K562 (cell line): ENCODE measurements around the gene TMEM176B. TPM values are rescaled to one million over a fixed set of nuclear protein-coding genes. Genes with fewer than 3 reads are reported as not detected.

Experiments used
- ATAC-seq: fragments of 200-7000 bp; cut with Tn5 transposase; 3 replicates; pipeline ENCODE4 v1.9.1; 2020; ENCODE audit warnings: moderate library complexity
- BruUV-seq: library from RNA; stranded (reverse); fragments of 400-500 nt; replicated peaks from 2 replicates; lab custom pipeline; 2021; lab: Mats Ljungman, UMichigan
- CTCF ChIA-PET: fragments of 300-600 bp; formaldehyde crosslinking; extraction: SDS; loops from one replicate; lab custom pipeline; 2021; ENCODE audit warnings: low intra/inter-chr PET ratio; lab: Yijun Ruan, JAX
- POLR2A ChIA-PET: fragments of 300-600, 350-650 bp; sonication (Branson Sonifier 250); formaldehyde crosslinking; extraction: SDS; loops from one replicate; lab custom pipeline; 2021; ENCODE audit warnings: antibody characterized with exemption, inconsistent platforms; lab: Yijun Ruan, JAX
- DNase-seq, 4 experiments: peaks; one replicate each; pipeline versions ENCODE4 v3.0.0 to v3.0.0-alpha.2; 2011 to 2018; ENCODE audit warnings: low spot score in 3 of 4, mixed read lengths in 3 of 4; ENCODE audit errors: extremely low read depth in 1 of 4
- FAIRE-seq: peaks from 2 replicates; lab custom pipeline; 2011; peaks lifted over from hg19 to GRCh38; lab: Jason Lieb, UNC
- H2AFZ ChIP-seq: 2 replicates; pipeline ENCODE4 v1.6.0; 2011; ENCODE audit warnings: low read depth, low read length, control low read depth, inconsistent platforms
- H3K27ac ChIP-seq: fragments of 200-600 bp; 3 replicates; pipeline ENCODE4 v1.8.0; 2011; ENCODE audit warnings: low read depth, mild to moderate bottlenecking, control low read depth, inconsistent platforms, low read length, moderate library complexity, mixed read lengths; ENCODE audit errors: extremely low read depth
- H3K27me3 ChIP-seq, 2 experiments: fragments of 300-600 bp in 1 of 2; 2 replicates in 1 of 2; 3 replicates in 1 of 2; pipeline versions ENCODE4 v1.6.0 to v1.8.0; 2011; ENCODE audit warnings: inconsistent platforms in 2 of 2, low read length in 2 of 2, mild to moderate bottlenecking in 1 of 2, mixed read lengths in 1 of 2, moderate library complexity in 1 of 2; ENCODE audit not compliant: control insufficient read depth in 2 of 2, insufficient read depth in 2 of 2
- H3K36me3 ChIP-seq: fragments of 300-600 bp; 3 replicates; pipeline ENCODE4 v1.8.0; 2011; ENCODE audit warnings: mild to moderate bottlenecking, low read length, inconsistent platforms; ENCODE audit not compliant: control insufficient read depth, insufficient read depth
- H3K4me1 ChIP-seq, 2 experiments: fragments of 200-600 bp in 1 of 2; replicated peaks in 1 of 2; 2 replicates in 1 of 2; 3 replicates in 1 of 2; pipeline versions ENCODE4 v1.5.1 to v1.8.0; 2011; ENCODE audit warnings: inconsistent platforms in 2 of 2, low read length in 2 of 2, mild to moderate bottlenecking in 1 of 2, mixed read lengths in 1 of 2, moderate library complexity in 1 of 2; ENCODE audit not compliant: control insufficient read depth in 2 of 2, insufficient read depth in 2 of 2
- H3K4me2 ChIP-seq: 2 replicates; pipeline ENCODE4 v1.6.1; 2011; ENCODE audit warnings: low read length, control low read depth, inconsistent platforms, mixed read lengths; ENCODE audit not compliant: insufficient read depth
- H3K4me3 ChIP-seq: fragments of 200-600 bp; sonication (generic), shearing (Covaris generic); 2 replicates; pipeline ENCODE4 v1.5.1; 2016; ENCODE audit warnings: control low read depth, inconsistent platforms
- H3K79me2 ChIP-seq: fragments of 200-600 bp; 3 replicates; pipeline ENCODE4 v1.8.0; 2011; ENCODE audit warnings: low read length, inconsistent platforms; ENCODE audit not compliant: control insufficient read depth, insufficient read depth
- H3K9ac ChIP-seq, 2 experiments: 2 replicates each; pipeline versions ENCODE4 v1.6.0 to v1.6.1; 2011; ENCODE audit warnings: low read depth in 2 of 2, low read length in 2 of 2, control low read depth in 1 of 2, inconsistent platforms in 1 of 2, mild to moderate bottlenecking in 1 of 2, mixed read lengths in 1 of 2; ENCODE audit not compliant: insufficient read depth in 1 of 2
- H3K9me1 ChIP-seq: one replicate; pipeline ENCODE4 v1.6.0; 2011; ENCODE audit warnings: inconsistent platforms, mild to moderate bottlenecking, low read length, moderate library complexity; ENCODE audit not compliant: control insufficient read depth, insufficient read depth
- H3K9me3 ChIP-seq: replicated peaks from 2 replicates; pipeline ENCODE4 v1.5.1; 2011; ENCODE audit warnings: low read depth, low read length, inconsistent platforms; ENCODE audit not compliant: control insufficient read depth, insufficient read depth
- H4K20me1 ChIP-seq: replicated peaks from 2 replicates; pipeline ENCODE4 v1.6.1; 2011; ENCODE audit warnings: low read length, inconsistent platforms, mixed read lengths; ENCODE audit not compliant: control insufficient read depth, insufficient read depth
- FOXA1 ChIP-seq: fragments of 450-650 bp; IDR thresholded peaks from 2 replicates; pipeline ENCODE4 v1.6.1; 2016; ENCODE audit warnings: mild to moderate bottlenecking, borderline replicate concordance
- PCBP1 ChIP-seq: fragments of 200-400 bp; formaldehyde crosslinking; IDR thresholded peaks from 2 replicates; pipeline ENCODE4 v1.6.1; 2018; ENCODE audit warnings: mild to moderate bottlenecking, low read depth, low read length; ENCODE audit not compliant: poor library complexity, severe bottlenecking
- PHB2 ChIP-seq: fragments of 450-650 bp; IDR thresholded peaks from 2 replicates; pipeline ENCODE4 v1.6.1; 2017; ENCODE audit warnings: low read depth
- SOX6 ChIP-seq: fragments of 450-650 bp; IDR thresholded peaks from 2 replicates; pipeline ENCODE4 v1.6.1; 2014; ENCODE audit warnings: mild to moderate bottlenecking
- SRSF7 ChIP-seq: fragments of 200-400 bp; formaldehyde crosslinking; optimal IDR thresholded peaks from 2 replicates; pipeline ENCODE3; 2017; ENCODE audit warnings: mild to moderate bottlenecking, low read depth, low read length
- ZC3H11A ChIP-seq: IDR thresholded peaks from 2 replicates; pipeline ENCODE4 v1.6.1; 2012; ENCODE audit warnings: low read depth, low read length, improper control_type of control experiment
- ZKSCAN8 ChIP-seq: fragments of 200-800 bp; sonication (Bioruptor generic); IDR thresholded peaks from 2 replicates; pipeline ENCODE4 v1.6.1; 2016; ENCODE audit warnings: missing genetic modification characterization, missing compliant biosample characterization
- WGBS: fragments of 100-300 bp; shearing (Covaris generic); methylation state at CpG from one replicate; pipeline ENCODE4 v1.1.6; 2016; ENCODE audit warnings: low coverage, mixed read lengths; ENCODE audit not compliant: insufficient coverage; ENCODE audit errors: missing lambda C conversion rate; 5-methylcytosine and 5-hydroxymethylcytosine counted together
- in situ Hi-C: fragments of 300-500 bp; cut with MboI; formaldehyde crosslinking; loops from 4 replicates; pipeline ENCODE4 v1.15.0; 2018; ENCODE audit warnings: inconsistent platforms, mixed read lengths
- intact Hi-C: fragments of 100-400 bp; cut with micrococcal nuclease; formaldehyde crosslinking; loops from 2 replicates; pipeline ENCODE4 v1.14.2; 2022
- polyA plus RNA-seq, 8 experiments: library from polyadenylated mRNA; depleted of rRNA in 4 of 8; stranded (reverse) in 5 of 8; unstranded in 3 of 8; fragments of >200 nt; fragmentation: Nextera tagmentation in 2 of 8; fragmentation: Illumina TruSeq in 1 of 8; extraction: Ambion mirVana in 2 of 8; extraction: Trizol in 1 of 8; gene quantifications; 2 replicates each; pipeline versions ENCODE4 v1.2.1 to v1.2.3, GENCODE V29; 2011 to 2014; ENCODE audit warnings: inconsistent platforms in 1 of 8, missing spikeins in 1 of 8
- total RNA-seq, 7 experiments: library from RNA; depleted of rRNA in 6 of 7; stranded (reverse); fragments of >200 nt in 6 of 7; fragmentation: Illumina TruSeq in 2 of 7; extraction: Trizol in 2 of 7; gene quantifications; 2 replicates each; pipeline versions ENCODE4 v1.2.1 to v1.2.3, GENCODE V29; 2011 to 2021; ENCODE audit warnings: low replicate concordance in 1 of 7
- TF ChIP-seq, protein P1 (sequence below), 2 experiments: fragments of 150-350 bp in 1 of 2; IDR thresholded peaks; 2 replicates each; pipeline ENCODE4 v1.6.1; 2012 to 2016; ENCODE audit warnings: low read depth in 2 of 2, low read length in 2 of 2, mild to moderate bottlenecking in 1 of 2, moderate library complexity in 1 of 2
- TF ChIP-seq, protein P2 (sequence below), 3 experiments: fragments of 200-800 bp in 1 of 3; sonication (Bioruptor generic) in 1 of 3; sonication (generic) in 1 of 3; formaldehyde crosslinking in 1 of 3; IDR thresholded peaks; 2 replicates each; pipeline versions ENCODE4 v1.6.1 to v1.8.0; 2016 to 2022; ENCODE audit warnings: mild to moderate bottlenecking in 2 of 3, missing compliant biosample characterization in 2 of 3, missing genetic modification characterization in 2 of 3, missing genetic modification reagents in 1 of 3
- TF ChIP-seq, protein P3 (sequence below): fragments of 150-350 bp; IDR thresholded peaks from 2 replicates; pipeline ENCODE4 v1.6.1; 2014; ENCODE audit warnings: low read depth, mild to moderate bottlenecking, low read length, borderline replicate concordance
- TF ChIP-seq, protein P4 (sequence below): fragments of 450-650 bp; formaldehyde crosslinking; IDR thresholded peaks from 2 replicates; pipeline ENCODE4 v1.4.0; 2020; ENCODE audit warnings: mild to moderate bottlenecking, mixed read lengths

The TMEM176B gene
- total and polyA plus RNA-seq, 9 of the 15 experiments (the other 6 are each of a cell fraction or from before 2014, with no cell fraction given): 0.19 to 0.60 TPM; not detected in 7

DNA sequence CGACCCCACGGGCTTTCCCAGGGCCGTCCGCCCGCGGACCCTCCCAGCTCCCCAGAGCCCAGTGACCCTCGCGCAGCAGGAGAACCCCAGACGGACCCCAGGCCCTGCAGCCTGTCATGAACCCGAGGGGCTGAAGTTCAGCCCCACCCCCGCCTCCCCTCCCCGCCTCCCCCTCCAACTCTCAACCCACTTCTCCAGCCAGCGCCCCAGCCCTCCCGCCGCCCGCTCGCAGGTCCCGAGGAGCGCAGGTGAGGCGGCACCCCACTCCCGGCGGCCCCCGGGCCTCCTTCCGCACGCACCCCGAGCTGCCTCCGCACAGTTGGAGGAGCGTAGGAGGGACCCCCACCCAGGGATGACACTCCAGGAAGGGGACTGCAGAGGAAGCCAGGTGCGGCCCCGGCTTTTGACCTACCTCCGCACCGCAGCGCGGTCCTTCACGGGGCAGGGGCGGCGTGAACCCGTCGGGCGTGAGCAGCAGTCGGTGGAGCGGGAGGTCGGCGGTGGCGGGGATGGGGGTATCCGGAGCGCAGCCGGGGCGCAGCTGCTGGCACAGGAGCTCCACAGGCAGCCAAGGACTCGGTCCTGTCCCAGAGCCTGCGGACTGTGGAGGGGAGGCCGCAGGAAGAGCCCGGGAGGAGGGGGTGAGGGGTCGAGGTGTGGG, 547 bp upstream of the TMEM176B start, which contains the start of gene TMEM176A:
Gene TMEM176A (plus strand): TSS at position 189 of the 661 bp plus-strand sequence. CDS start 782 bp downstream, outside the sequence.
- ATAC-seq: no peak
- H3K27me3 ChIP-seq: peaks cover 59 to 73% of the 10 kb centered on the region in 2 experiments
- intact Hi-C loops: no loop called here
- TF ChIP-seq ZKSCAN8 (CRISPR knock-in tag) (no peak), PHB2 (no peak), ZC3H11A (no peak), SOX6 (no peak), FOXA1 (no peak), PCBP1 (peak; percentile 64), SRSF7 (peak; percentile 15)
- TF ChIP-seq, protein P1, sequence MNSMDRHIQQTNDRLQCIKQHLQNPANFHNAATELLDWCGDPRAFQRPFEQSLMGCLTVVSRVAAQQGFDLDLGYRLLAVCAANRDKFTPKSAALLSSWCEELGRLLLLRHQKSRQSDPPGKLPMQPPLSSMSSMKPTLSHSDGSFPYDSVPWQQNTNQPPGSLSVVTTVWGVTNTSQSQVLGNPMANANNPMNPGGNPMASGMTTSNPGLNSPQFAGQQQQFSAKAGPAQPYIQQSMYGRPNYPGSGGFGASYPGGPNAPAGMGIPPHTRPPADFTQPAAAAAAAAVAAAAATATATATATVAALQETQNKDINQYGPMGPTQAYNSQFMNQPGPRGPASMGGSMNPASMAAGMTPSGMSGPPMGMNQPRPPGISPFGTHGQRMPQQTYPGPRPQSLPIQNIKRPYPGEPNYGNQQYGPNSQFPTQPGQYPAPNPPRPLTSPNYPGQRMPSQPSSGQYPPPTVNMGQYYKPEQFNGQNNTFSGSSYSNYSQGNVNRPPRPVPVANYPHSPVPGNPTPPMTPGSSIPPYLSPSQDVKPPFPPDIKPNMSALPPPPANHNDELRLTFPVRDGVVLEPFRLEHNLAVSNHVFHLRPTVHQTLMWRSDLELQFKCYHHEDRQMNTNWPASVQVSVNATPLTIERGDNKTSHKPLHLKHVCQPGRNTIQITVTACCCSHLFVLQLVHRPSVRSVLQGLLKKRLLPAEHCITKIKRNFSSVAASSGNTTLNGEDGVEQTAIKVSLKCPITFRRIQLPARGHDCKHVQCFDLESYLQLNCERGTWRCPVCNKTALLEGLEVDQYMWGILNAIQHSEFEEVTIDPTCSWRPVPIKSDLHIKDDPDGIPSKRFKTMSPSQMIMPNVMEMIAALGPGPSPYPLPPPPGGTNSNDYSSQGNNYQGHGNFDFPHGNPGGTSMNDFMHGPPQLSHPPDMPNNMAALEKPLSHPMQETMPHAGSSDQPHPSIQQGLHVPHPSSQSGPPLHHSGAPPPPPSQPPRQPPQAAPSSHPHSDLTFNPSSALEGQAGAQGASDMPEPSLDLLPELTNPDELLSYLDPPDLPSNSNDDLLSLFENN (IDR thresholded peaks at IDR 0.05; ENCODE audit: low read depth in 2 of 2, low read length in 2 of 2): no peak
- TF ChIP-seq, protein P2, sequence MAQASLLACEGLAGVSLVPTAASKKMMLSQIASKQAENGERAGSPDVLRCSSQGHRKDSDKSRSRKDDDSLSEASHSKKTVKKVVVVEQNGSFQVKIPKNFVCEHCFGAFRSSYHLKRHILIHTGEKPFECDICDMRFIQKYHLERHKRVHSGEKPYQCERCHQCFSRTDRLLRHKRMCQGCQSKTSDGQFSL (CRISPR knock-in tag; IDR thresholded peaks at IDR 0.05): no peak
- TF ChIP-seq, protein P2 (tag; IDR thresholded peaks at IDR 0.05): no peak
- TF ChIP-seq, protein P3, sequence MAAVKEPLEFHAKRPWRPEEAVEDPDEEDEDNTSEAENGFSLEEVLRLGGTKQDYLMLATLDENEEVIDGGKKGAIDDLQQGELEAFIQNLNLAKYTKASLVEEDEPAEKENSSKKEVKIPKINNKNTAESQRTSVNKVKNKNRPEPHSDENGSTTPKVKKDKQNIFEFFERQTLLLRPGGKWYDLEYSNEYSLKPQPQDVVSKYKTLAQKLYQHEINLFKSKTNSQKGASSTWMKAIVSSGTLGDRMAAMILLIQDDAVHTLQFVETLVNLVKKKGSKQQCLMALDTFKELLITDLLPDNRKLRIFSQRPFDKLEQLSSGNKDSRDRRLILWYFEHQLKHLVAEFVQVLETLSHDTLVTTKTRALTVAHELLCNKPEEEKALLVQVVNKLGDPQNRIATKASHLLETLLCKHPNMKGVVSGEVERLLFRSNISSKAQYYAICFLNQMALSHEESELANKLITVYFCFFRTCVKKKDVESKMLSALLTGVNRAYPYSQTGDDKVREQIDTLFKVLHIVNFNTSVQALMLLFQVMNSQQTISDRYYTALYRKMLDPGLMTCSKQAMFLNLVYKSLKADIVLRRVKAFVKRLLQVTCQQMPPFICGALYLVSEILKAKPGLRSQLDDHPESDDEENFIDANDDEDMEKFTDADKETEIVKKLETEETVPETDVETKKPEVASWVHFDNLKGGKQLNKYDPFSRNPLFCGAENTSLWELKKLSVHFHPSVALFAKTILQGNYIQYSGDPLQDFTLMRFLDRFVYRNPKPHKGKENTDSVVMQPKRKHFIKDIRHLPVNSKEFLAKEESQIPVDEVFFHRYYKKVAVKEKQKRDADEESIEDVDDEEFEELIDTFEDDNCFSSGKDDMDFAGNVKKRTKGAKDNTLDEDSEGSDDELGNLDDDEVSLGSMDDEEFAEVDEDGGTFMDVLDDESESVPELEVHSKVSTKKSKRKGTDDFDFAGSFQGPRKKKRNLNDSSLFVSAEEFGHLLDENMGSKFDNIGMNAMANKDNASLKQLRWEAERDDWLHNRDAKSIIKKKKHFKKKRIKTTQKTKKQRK: no peak
- TF ChIP-seq, protein P4, sequence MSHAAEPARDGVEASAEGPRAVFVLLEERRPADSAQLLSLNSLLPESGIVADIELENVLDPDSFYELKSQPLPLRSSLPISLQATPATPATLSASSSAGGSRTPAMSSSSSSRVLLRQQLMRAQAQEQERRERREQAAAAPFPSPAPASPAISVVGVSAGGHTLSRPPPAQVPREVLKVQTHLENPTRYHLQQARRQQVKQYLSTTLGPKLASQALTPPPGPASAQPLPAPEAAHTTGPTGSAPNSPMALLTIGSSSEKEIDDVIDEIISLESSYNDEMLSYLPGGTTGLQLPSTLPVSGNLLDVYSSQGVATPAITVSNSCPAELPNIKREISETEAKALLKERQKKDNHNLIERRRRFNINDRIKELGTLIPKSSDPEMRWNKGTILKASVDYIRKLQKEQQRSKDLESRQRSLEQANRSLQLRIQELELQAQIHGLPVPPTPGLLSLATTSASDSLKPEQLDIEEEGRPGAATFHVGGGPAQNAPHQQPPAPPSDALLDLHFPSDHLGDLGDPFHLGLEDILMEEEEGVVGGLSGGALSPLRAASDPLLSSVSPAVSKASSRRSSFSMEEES (CRISPR knock-in tag): no peak

More for the DNA sequence above, 547 bp upstream of the TMEM176B start, which contains the start of gene TMEM176A:
- Histone ChIP-seq H3K4me3 (no peak within 1 kb of the TSS), H3K9ac (no peak within 1 kb of the TSS), H3K4me2 (no peak within 1 kb of the TSS), H3K9me1 (no peaks in the 10 kb centered on the region), H4K20me1 (no peaks in the 10 kb centered on the region), H3K27ac (no peak within 1 kb of the TSS), H2AFZ (no peak within 1 kb of the TSS), H3K9me3 (no peaks in the 10 kb centered on the region; the same call in 1 of the 2 replicates), H3K79me2 (no peaks in the 10 kb centered on the region), H3K4me1 (peaks cover 0 to 21% of the 10 kb centered on the region in 2 experiments; a peak in 2 of 5 replicates), H3K36me3 (no peaks in the 10 kb centered on the region)
- in situ Hi-C loops: no loop called here
- 13% methylated on average over 42 of the region's 54 CpGs for WGBS
- no peak for FAIRE-seq
- no TSS peak for BruUV-seq
- no peak for DNase-seq
- ChIA-PET POLR2A (no interaction called here), CTCF (no interaction called here)
